CD14-positive monocyte (primary cell): ENCODE measurements around the gene PCSK7. TPM values are rescaled to one million over a fixed set of nuclear protein-coding genes. Genes with fewer than 3 reads are reported as not detected.
A peak's percentile ranks its signal among the peaks of the same experiment; 100 is the strongest.

Experiments used
- DNase-seq, 3 donors: peaks; one replicate each; pipeline ENCODE4 v3.0.0-alpha.2; 2011 to 2022
- H2AFZ ChIP-seq: 2 replicates; pipeline ENCODE4 v1.6.0; 2012; ENCODE audit warnings: mild to moderate bottlenecking, low read depth, low read length, inconsistent platforms; ENCODE audit not compliant: insufficient read depth, poor library complexity, severe bottlenecking
- H3K27ac ChIP-seq, 2 donors: 1 replicate in 1 of 2; 2 replicates in 1 of 2; pipeline ENCODE4 v1.5.1; 2012 to 2013; ENCODE audit warnings: low read length in 2 of 2, control low read depth in 1 of 2, inconsistent platforms in 1 of 2, low read depth in 1 of 2, mild to moderate bottlenecking in 1 of 2
- H3K27me3 ChIP-seq, 2 donors: one replicate each; pipeline versions ENCODE4 v1.6.0 to v1.6.1; 2011 to 2013; ENCODE audit warnings: low read length in 2 of 2; ENCODE audit not compliant: control insufficient read depth in 2 of 2, insufficient read depth in 2 of 2
- H3K36me3 ChIP-seq, 2 donors: replicated peaks in 1 of 2; 1 replicate in 1 of 2; 2 replicates in 1 of 2; pipeline versions ENCODE4 v1.5.1 to v1.6.1; 2012 to 2013; ENCODE audit warnings: low read length in 2 of 2, control low read depth in 1 of 2, inconsistent platforms in 1 of 2, mild to moderate bottlenecking in 1 of 2; ENCODE audit not compliant: insufficient read depth in 2 of 2, control insufficient read depth in 1 of 2
- H3K4me1 ChIP-seq, 2 donors: 1 replicate in 1 of 2; 2 replicates in 1 of 2; pipeline versions ENCODE4 v1.5.1 to v1.6.1; 2012 to 2013; ENCODE audit warnings: low read length in 2 of 2, control low read depth in 1 of 2, inconsistent platforms in 1 of 2, mild to moderate bottlenecking in 1 of 2, moderate library complexity in 1 of 2; ENCODE audit not compliant: insufficient read depth in 2 of 2, control insufficient read depth in 1 of 2
- H3K4me2 ChIP-seq: replicated peaks from 2 replicates; pipeline ENCODE3; 2012; ENCODE audit warnings: low read length, moderate library complexity, mild to moderate bottlenecking; ENCODE audit not compliant: poor library complexity, severe bottlenecking; ENCODE audit errors: extremely low read depth
- H3K4me3 ChIP-seq, 3 experiments: fragments of 200-600 bp in 1 of 3; sonication (generic) in 1 of 3; replicated peaks in 1 of 3; 1 replicate in 2 of 3; 2 replicates in 1 of 3; pipeline ENCODE4 v1.5.1; 2011 to 2013; ENCODE audit warnings: low read length in 3 of 3, mild to moderate bottlenecking in 3 of 3, control low read depth in 2 of 3, low read depth in 2 of 3, inconsistent platforms in 1 of 3, moderate library complexity in 1 of 3
- H3K79me2 ChIP-seq: 2 replicates; pipeline ENCODE4 v1.6.0; 2012; ENCODE audit warnings: mild to moderate bottlenecking, control low read depth, inconsistent platforms, low read length, moderate library complexity; ENCODE audit not compliant: insufficient read depth
- H3K9ac ChIP-seq: 2 replicates; pipeline ENCODE4 v1.6.0; 2017; ENCODE audit warnings: low read length, mild to moderate bottlenecking; ENCODE audit not compliant: insufficient read depth, poor library complexity, severe bottlenecking
- H3K9me3 ChIP-seq, 2 donors: replicated peaks in 1 of 2; 1 replicate in 1 of 2; 2 replicates in 1 of 2; pipeline versions ENCODE4 v1.5.1 to v1.6.1; 2012 to 2013; ENCODE audit warnings: low read length in 2 of 2, control low read depth in 1 of 2; ENCODE audit not compliant: control insufficient read depth in 1 of 2, insufficient read depth in 1 of 2
- H4K20me1 ChIP-seq: 2 replicates; pipeline ENCODE4 v1.6.0; 2012; ENCODE audit warnings: mild to moderate bottlenecking, low read length, control low read depth, moderate library complexity; ENCODE audit not compliant: insufficient read depth
- H3K27ac Mint-ChIP-seq, 7 donors: one replicate each; pipeline ENCODE4 v1.8.0; 2020; ENCODE audit warnings: mild to moderate bottlenecking in 7 of 7, mixed read lengths in 7 of 7, moderate library complexity in 6 of 7, inconsistent platforms in 2 of 7
- H3K27me3 Mint-ChIP-seq, 3 donors: one replicate each; pipeline ENCODE4 v1.8.0; 2021 to 2022; ENCODE audit warnings: low read depth in 3 of 3, mild to moderate bottlenecking in 3 of 3, mixed read lengths in 3 of 3, moderate library complexity in 3 of 3, inconsistent platforms in 1 of 3
- H3K36me3 Mint-ChIP-seq, 2 donors: one replicate each; pipeline ENCODE4 v1.8.0; 2020; ENCODE audit warnings: mixed read lengths in 2 of 2, inconsistent platforms in 1 of 2, mild to moderate bottlenecking in 1 of 2
- H3K4me1 Mint-ChIP-seq: one replicate; pipeline ENCODE4 v1.8.0; 2020; ENCODE audit warnings: mild to moderate bottlenecking, mixed read lengths
- H3K4me3 Mint-ChIP-seq, 2 donors: one replicate each; pipeline ENCODE4 v1.8.0; 2020; ENCODE audit warnings: mild to moderate bottlenecking in 2 of 2, mixed read lengths in 2 of 2, moderate library complexity in 1 of 2
- H3K9me3 Mint-ChIP-seq, 7 donors: one replicate each; pipeline ENCODE4 v1.8.0; 2020 to 2022; ENCODE audit warnings: mixed read lengths in 7 of 7, mild to moderate bottlenecking in 6 of 7, moderate library complexity in 6 of 7, inconsistent platforms in 2 of 7
- CTCF ChIP-seq: fragments of 200-600 bp; IDR thresholded peaks from one replicate; pipeline ENCODE4 v1.8.0; 2022; ENCODE audit warnings: antibody characterized with exemption, mild to moderate bottlenecking
- WGBS: methylation state at CpG from one replicate; pipeline ENCODE4 v1.1.5; 2013; ENCODE audit warnings: missing lambda C conversion rate; ENCODE audit not compliant: insufficient coverage; 5-methylcytosine and 5-hydroxymethylcytosine counted together
- intact Hi-C, 2 donors: fragments of 100-400 bp; cut with micrococcal nuclease; formaldehyde crosslinking; loops; one replicate each; pipeline versions ENCODE4 v1.15.0 to v1.15.1; 2023
- polyA plus RNA-seq, 3 donors: library from polyadenylated mRNA; depleted of rRNA in 1 of 3; unstranded in 2 of 3; stranded (reverse) in 1 of 3; fragments of 300-500 nt in 2 of 3; fragments of >200 nt in 1 of 3; fragmentation: Illumina TruSeq in 2 of 3; gene quantifications; 1 replicate in 2 of 3; 2 replicates in 1 of 3; pipeline ENCODE4 v1.2.3, GENCODE V29; 2012 to 2021

The PCSK7 gene
- polyA plus RNA-seq, 3 donors, result 6.1 to 93.8 (median 9.5) TPM

GRCh38 chr11:117171404-117172061, 60.3 kb downstream of the PCSK7 start:
- intact Hi-C loops, result no loop called here
- H2AFZ ChIP-seq, result no peak overlapping the region
- H3K4me2 ChIP-seq, result no peak overlapping the region
- Mint-ChIP-seq H3K27ac (peak overlapping the region in 6 of 7 donors; percentile 59 to 83 (median 62)), H3K27me3 (no peaks in the 10 kb centered on the region), H3K4me3 (no peak overlapping the region), H3K4me1 (peaks cover 7% of the 10 kb centered on the region), H3K36me3 (peaks cover 41 to 56% of the 10 kb centered on the region in 2 donors), H3K9me3 (peaks cover 0 to 3% (median 0%) of the 10 kb centered on the region in 7 donors)
- H3K27me3 ChIP-seq, result no peaks in the 10 kb centered on the region
- H3K79me2 ChIP-seq, result peaks cover 6% of the 10 kb centered on the region
- no peak for DNase-seq
- H3K4me3 ChIP-seq, result no peak overlapping the region
- H3K27ac ChIP-seq, result no peak overlapping the region
- peaks cover 41 to 55% of the 10 kb centered on the region in 2 donors for H3K36me3 ChIP-seq
- H4K20me1 ChIP-seq, result peaks cover 38% of the 10 kb centered on the region
- TF ChIP-seq CTCF, result no peak
- H3K4me1 ChIP-seq, result no peaks in the 10 kb centered on the region
- WGBS, result 91% methylated on average over 7 of the region's 14 CpGs
- no peak overlapping the region for H3K9ac ChIP-seq
- no peaks in the 10 kb centered on the region for H3K9me3 ChIP-seq

- no peaks in the 10 kb centered on the region for H3K27me3 ChIP-seq
- no peak overlapping the region for H3K27ac ChIP-seq
- Mint-ChIP-seq H3K4me1 (peaks cover 7% of the 10 kb centered on the region), H3K9me3 (peaks cover 0 to 3% (median 0%) of the 10 kb centered on the region in 7 donors), H3K27ac (no peak overlapping the region), H3K4me3 (no peak overlapping the region), H3K27me3 (no peaks in the 10 kb centered on the region), H3K36me3 (peaks cover 46 to 61% of the 10 kb centered on the region in 2 donors)
- peaks cover 46 to 60% of the 10 kb centered on the region in 2 donors for H3K36me3 ChIP-seq
- no peak overlapping the region for H3K9ac ChIP-seq
- no peak for DNase-seq
- peaks cover 43% of the 10 kb centered on the region for H4K20me1 ChIP-seq
- H2AFZ ChIP-seq, result no peak overlapping the region
- no peaks in the 10 kb centered on the region for H3K9me3 ChIP-seq
- H3K4me1 ChIP-seq, result no peaks in the 10 kb centered on the region
- TF ChIP-seq CTCF, result no peak
- intact Hi-C loops, result no loop called here
- H3K79me2 ChIP-seq, result peaks cover 8% of the 10 kb centered on the region
- H3K4me2 ChIP-seq, result no peak overlapping the region
- WGBS, result 100% methylated on average over 2 of the region's 2 CpGs
- H3K4me3 ChIP-seq, result no peak overlapping the region
Measured at GRCh38 chr11:117171007-117171403, 60.9 kb downstream of the PCSK7 start.
